HepG2 (cell line): ENCODE data around the gene IL11RA. TPM values are rescaled to one million over a fixed set of nuclear protein-coding genes. Genes with fewer than 3 reads are reported as not detected.

Experiments
- EHMT2 ChIP-seq: fragments of 200-600 bp; sonication (generic); IDR thresholded peaks from 2 replicates; pipeline ENCODE4 v1.7.0; 2017; ENCODE audit warnings: antibody characterized with exemption, low read depth, low read length, borderline replicate concordance
- FOSL2 ChIP-seq: sonication (generic); formaldehyde crosslinking; IDR thresholded peaks from 2 replicates; pipeline ENCODE4 v1.4.0; 2020; ENCODE audit warnings: missing genetic modification reagents
- FOXA1 ChIP-seq, 2 experiments: fragments of 450-650 bp in 1 of 2; sonication (generic) in 1 of 2; formaldehyde crosslinking in 1 of 2; IDR thresholded peaks; 2 replicates each; pipeline versions ENCODE4 v1.4.0 to v1.6.1; 2016 to 2020; ENCODE audit warnings: missing genetic modification reagents in 1 of 2
- GFI1 ChIP-seq: sonication (generic); formaldehyde crosslinking; IDR thresholded peaks from 2 replicates; pipeline ENCODE4 v1.5.0; 2020; ENCODE audit warnings: missing genetic modification reagents, mild to moderate bottlenecking, borderline replicate concordance
- IRF2 ChIP-seq: IDR thresholded peaks from 2 replicates; pipeline ENCODE4 v1.6.1; 2018; ENCODE audit warnings: missing genetic modification reagents, missing compliant biosample characterization
- ISL2 ChIP-seq: sonication (generic); formaldehyde crosslinking; IDR thresholded peaks from 2 replicates; pipeline ENCODE4 v1.5.0; 2020; ENCODE audit warnings: missing genetic modification reagents
- KDM4B ChIP-seq: sonication (generic); formaldehyde crosslinking; IDR thresholded peaks from 2 replicates; pipeline ENCODE4 v1.4.0; 2020; ENCODE audit warnings: missing genetic modification reagents
- KLF11 ChIP-seq: IDR thresholded peaks from 2 replicates; pipeline ENCODE4 v1.6.1; 2016; ENCODE audit warnings: missing compliant biosample characterization
- KLF9 ChIP-seq: IDR thresholded peaks from 2 replicates; pipeline ENCODE4 v1.6.1; 2016; ENCODE audit warnings: low read depth
- LCORL ChIP-seq, 2 experiments: fragments of 450-650 bp in 1 of 2; sonication (generic) in 1 of 2; formaldehyde crosslinking in 1 of 2; IDR thresholded peaks; 2 replicates each; pipeline versions ENCODE4 v1.5.0 to v1.6.1; 2017 to 2020; ENCODE audit warnings: antibody characterized with exemption in 1 of 2, missing genetic modification reagents in 1 of 2
- NFATC3 ChIP-seq: sonication (generic); formaldehyde crosslinking; IDR thresholded peaks from 2 replicates; pipeline ENCODE4 v1.5.1; 2020; ENCODE audit warnings: mild to moderate bottlenecking, missing genetic modification reagents
- NR1H2 ChIP-seq: sonication (generic); formaldehyde crosslinking; IDR thresholded peaks from 2 replicates; pipeline ENCODE4 v1.8.1; 2022; ENCODE audit warnings: low read depth, missing genetic modification reagents, borderline replicate concordance
- NRL ChIP-seq: sonication (generic); formaldehyde crosslinking; IDR thresholded peaks from 2 replicates; pipeline ENCODE4 v1.5.0; 2020; ENCODE audit warnings: missing genetic modification reagents, mild to moderate bottlenecking, moderate library complexity, borderline replicate concordance
- POLR2AphosphoS5 ChIP-seq: IDR thresholded peaks from 2 replicates; pipeline ENCODE4 v1.6.1; 2012; ENCODE audit warnings: low read depth, low read length
- SIX4 ChIP-seq: sonication (generic); formaldehyde crosslinking; IDR thresholded peaks from 2 replicates; pipeline ENCODE4 v1.4.0; 2020; ENCODE audit warnings: missing genetic modification reagents
- YEATS2 ChIP-seq: sonication (generic); formaldehyde crosslinking; IDR thresholded peaks from 2 replicates; pipeline ENCODE4 v1.4.0; 2020; ENCODE audit warnings: missing genetic modification reagents, borderline replicate concordance
- ZBTB3 ChIP-seq: sonication (generic); formaldehyde crosslinking; IDR thresholded peaks from 2 replicates; pipeline ENCODE4 v1.4.0; 2020; ENCODE audit warnings: low read depth, mild to moderate bottlenecking, moderate library complexity, missing genetic modification reagents, borderline replicate concordance
- ZBTB40 ChIP-seq, 2 experiments: fragments of 450-650 bp in 1 of 2; sonication (generic) in 1 of 2; formaldehyde crosslinking in 1 of 2; IDR thresholded peaks; 2 replicates each; pipeline versions ENCODE4 v1.6.1 to v1.8.0; 2016 to 2022; ENCODE audit warnings: antibody characterized with exemption in 1 of 2, mild to moderate bottlenecking in 1 of 2, missing genetic modification reagents in 1 of 2
- ZKSCAN1 ChIP-seq: fragments of 150-350 bp; IDR thresholded peaks from 2 replicates; pipeline ENCODE4 v1.6.1; 2014; ENCODE audit warnings: low read length
- ZNF224 ChIP-seq: sonication (generic); formaldehyde crosslinking; IDR thresholded peaks from 2 replicates; pipeline ENCODE4 v1.5.0; 2020; ENCODE audit warnings: mild to moderate bottlenecking, missing genetic modification reagents
- ZNF331 ChIP-seq: sonication (generic); formaldehyde crosslinking; IDR thresholded peaks from 2 replicates; pipeline ENCODE4 v1.4.0; 2020; ENCODE audit warnings: missing genetic modification reagents
- ZNF652 ChIP-seq: IDR thresholded peaks from 2 replicates; pipeline ENCODE4 v1.6.1; 2016; ENCODE audit warnings: low read depth, borderline replicate concordance
- ZNF816 ChIP-seq: sonication (generic); formaldehyde crosslinking; IDR thresholded peaks from 2 replicates; pipeline ENCODE4 v1.8.0; 2022; ENCODE audit warnings: missing genetic modification reagents, mild to moderate bottlenecking, borderline replicate concordance
- polyA plus RNA-seq, 8 experiments: library from polyadenylated mRNA; depleted of rRNA in 3 of 8; stranded (reverse) in 7 of 8; unstranded in 1 of 8; fragments of >200 nt; fragmentation: Illumina TruSeq in 4 of 8; extraction: Trizol in 4 of 8; gene quantifications; 2 replicates each; pipeline versions ENCODE4 v1.2.1 to v1.2.3, GENCODE V29; 2011 to 2016; ENCODE audit warnings: low read depth in 4 of 8, missing spikeins in 1 of 8, mixed read lengths in 1 of 8; ENCODE audit not compliant: insufficient read depth in 1 of 8
- total RNA-seq, 5 experiments: library from RNA; depleted of rRNA; stranded (reverse); fragments of >200 nt; fragmentation: Illumina TruSeq; extraction: Trizol; gene quantifications; 2 replicates each; pipeline ENCODE4 v1.2.3, GENCODE V29; 2016; ENCODE audit warnings: low read depth in 1 of 5

Gene IL11RA
- total and polyA plus RNA-seq, 2 of the 13 experiments (the other 11 are each of a cell fraction or from before 2014, with no cell fraction given), result 2.0 to 4.2 TPM

- TF ChIP-seq IRF2 (CRISPR knock-in tag), result no peak
- TF ChIP-seq EHMT2, result no peak
- TF ChIP-seq GFI1 (CRISPR knock-in tag), result no peak
- TF ChIP-seq NFATC3 (CRISPR knock-in tag), result peak; percentile 74; the same call in 1 of the 2 replicates
- TF ChIP-seq FOSL2 (CRISPR knock-in tag), result 0 out of 2 replicates have a peak, but pooled peaks have one; percentile 5
- TF ChIP-seq POLR2AphosphoS5, result no peak
- no peak for TF ChIP-seq ZKSCAN1
- TF ChIP-seq SIX4, result no peak
- TF ChIP-seq ZBTB3 (CRISPR knock-in tag), result no peak
- TF ChIP-seq NR1H2 (CRISPR knock-in tag), result no peak
- TF ChIP-seq ZBTB40 (IDR thresholded peaks at IDR 0.05), result no peak
- TF ChIP-seq ZBTB40 (CRISPR knock-in tag; IDR thresholded peaks at IDR 0.05), result no peak
- no peak for TF ChIP-seq ZNF652
- no peak for TF ChIP-seq ISL2
- no peak for TF ChIP-seq ZNF331 (CRISPR knock-in tag)
- no peak for TF ChIP-seq YEATS2
- no peak for TF ChIP-seq FOXA1 (IDR thresholded peaks at IDR 0.05)
- no peak for TF ChIP-seq FOXA1 (CRISPR knock-in tag; IDR thresholded peaks at IDR 0.05)
- no peak for TF ChIP-seq KLF11
- TF ChIP-seq ZNF816, result no peak
- no peak for TF ChIP-seq LCORL (IDR thresholded peaks at IDR 0.05)
- 0 out of 2 replicates have a peak, but pooled peaks have one; percentile 6 for TF ChIP-seq LCORL (CRISPR knock-in tag; IDR thresholded peaks at IDR 0.05)
- no peak for TF ChIP-seq KDM4B (CRISPR knock-in tag)
- no peak for TF ChIP-seq KLF9 (CRISPR knock-in tag)
- 0 out of 2 replicates have a peak, but pooled peaks have one; percentile 26 for TF ChIP-seq NRL
- no peak for TF ChIP-seq ZNF224
Measured at GRCh38 chr9:34636791-34637355, 15.1 kb upstream of the IL11RA start (continued).
